ENCODE data around the gene PREX1. TPM values are rescaled to one million over a fixed set of nuclear protein-coding genes. Genes with fewer than 3 reads are reported as not detected.
"Not testable (repeated sequence)": the region's sequence is repeated elsewhere in the genome, so short reads cannot be mapped to it uniquely, and the experiment has no call there.

PREX1 gene
- total RNA-seq, 1 experiment from 2014 or later = 41.4 TPM

DNA sequence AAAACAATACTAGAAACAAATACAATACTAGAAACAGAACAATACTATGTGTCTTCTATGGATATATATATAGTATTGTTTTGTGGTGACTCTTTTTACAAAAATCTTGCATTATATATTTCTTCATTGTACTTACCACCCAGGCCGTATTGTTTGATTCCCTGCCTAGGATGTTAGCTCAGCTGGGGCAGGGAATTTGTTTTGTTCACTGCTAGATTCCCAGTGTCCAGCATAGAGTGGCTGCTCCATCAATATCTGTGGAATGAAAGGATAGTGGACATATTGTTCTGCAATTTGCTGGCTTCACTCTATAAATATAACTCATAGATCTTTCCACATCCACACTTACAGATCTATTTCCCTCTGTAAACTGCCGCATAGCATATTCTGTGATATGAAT is 21.5 kb upstream of the PREX1 start:
- in situ Hi-C loops (cut with HindIII; ENCODE audit: low pct_unique_long_range_greater_than_20kb, low sequenced_read_pairs) = no loop called here
- DNase-seq (ENCODE audit: low read depth) = no peak

DNA sequence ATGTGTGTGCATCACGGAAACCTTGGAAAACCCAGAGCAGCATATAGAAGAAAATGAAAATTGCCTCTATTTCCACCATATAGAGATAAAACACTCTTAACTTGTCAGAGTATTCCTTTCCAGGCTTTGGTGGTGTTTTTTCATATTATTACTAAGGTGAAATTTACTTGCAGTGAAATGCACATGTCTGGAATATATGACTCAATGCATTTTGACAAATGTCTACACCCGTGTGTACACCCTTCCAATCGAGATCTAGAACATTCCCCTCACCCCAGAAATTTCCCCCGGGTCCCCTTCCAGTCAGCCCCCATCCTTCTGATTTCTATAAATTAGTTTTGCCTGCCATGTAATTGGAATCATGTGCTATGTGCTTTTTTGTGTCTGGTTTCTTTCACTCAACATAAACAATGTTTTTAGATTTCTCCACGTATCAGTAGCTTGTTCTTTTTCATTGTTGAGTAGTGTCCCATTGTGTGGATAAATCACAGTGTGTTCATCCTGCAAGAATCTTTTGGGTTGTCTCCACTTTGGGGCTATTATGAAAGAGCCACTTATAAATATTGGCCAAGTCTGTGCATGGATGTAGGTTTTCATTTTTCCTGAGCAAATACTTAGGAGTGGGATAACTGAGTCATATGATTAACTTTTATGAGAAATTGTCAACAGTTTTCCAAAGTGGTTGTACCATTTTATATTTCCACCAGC is 19.9 kb upstream of the PREX1 start:
- no peak for DNase-seq (ENCODE audit: low read depth)
- in situ Hi-C loops (cut with HindIII; ENCODE audit: low pct_unique_long_range_greater_than_20kb, low sequenced_read_pairs) = no loop called here

DNA sequence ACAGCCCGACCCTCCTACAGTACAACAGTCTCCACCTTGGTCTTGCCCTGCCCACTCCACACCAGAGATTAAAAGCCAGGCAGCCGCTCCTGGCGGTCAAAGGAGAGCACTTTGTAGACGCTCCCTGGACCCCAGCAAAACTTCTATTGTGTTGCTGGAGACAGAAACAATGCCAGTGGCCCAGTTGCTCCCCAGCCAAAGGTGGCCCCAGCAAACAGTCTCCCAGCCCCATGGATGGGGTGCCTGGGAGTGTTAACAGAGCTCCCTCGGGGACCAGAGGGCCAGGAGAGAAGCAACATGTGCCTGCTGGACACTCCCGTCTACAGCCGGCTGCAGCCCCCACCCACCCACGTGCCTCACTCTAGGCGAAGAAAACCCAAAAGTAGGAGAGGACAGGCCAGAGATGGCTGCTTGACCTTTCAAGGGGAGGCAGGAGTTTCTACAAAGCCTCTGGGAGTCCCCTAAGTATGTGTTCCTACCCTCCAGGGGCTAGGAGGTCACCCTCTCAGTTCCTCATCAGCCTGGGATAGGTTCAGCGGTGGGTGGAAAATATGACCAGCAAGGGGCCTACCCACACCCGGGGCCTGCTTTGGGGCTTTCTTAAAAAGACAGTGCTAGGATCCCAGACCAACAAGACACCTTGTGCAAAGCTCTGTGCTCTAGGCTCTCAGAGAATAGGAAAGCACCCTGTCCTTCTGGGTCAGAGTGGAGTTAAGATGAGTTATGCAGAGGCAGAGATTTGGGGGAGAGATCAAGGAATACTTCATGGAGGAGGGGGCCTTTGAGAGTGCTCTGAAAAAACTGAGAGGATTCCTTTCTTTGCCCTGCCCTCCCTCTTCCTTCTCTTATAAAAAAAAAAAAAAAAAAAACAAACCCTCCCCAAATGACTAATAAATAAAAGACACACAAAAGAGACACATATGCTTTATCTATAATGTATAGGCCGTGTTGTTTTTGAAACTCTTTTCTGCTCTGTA is 19.0 kb upstream of the PREX1 start:
- in situ Hi-C loops (cut with HindIII; ENCODE audit: low pct_unique_long_range_greater_than_20kb, low sequenced_read_pairs) = no loop called here

DNA sequence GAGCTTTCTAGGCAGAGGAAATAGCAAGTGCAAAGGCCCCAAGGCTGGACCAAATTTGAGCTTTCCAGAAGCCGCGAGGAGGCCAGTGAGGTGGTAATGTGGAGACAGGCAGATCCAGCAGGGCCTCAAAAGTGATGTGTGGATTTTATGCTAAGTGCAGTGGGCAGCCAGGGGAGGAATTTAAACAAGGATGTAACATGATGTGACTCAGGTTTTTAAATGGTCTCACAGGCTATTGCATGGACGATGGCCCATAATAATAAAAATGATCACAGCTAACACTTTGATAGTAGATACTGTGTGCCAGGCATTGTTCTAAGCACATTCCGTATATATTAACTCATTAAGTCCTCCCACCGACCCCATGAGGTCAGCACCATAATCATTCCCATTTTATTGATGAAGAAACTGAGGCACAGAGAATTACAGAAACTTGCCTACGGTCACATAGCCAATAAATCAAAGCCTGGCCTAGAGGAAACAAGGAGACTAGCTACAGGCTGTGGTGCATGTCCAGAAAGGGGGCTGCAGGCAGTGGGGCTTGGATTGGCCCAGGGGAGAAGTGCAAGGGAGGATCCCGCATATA is 18.0 kb upstream of the PREX1 start:
- in situ Hi-C loops (cut with HindIII; ENCODE audit: low pct_unique_long_range_greater_than_20kb, low sequenced_read_pairs) = no loop called here
- peak; percentile 46 for DNase-seq (ENCODE audit: low read depth)

More for the DNA sequence above, 19.0 kb upstream of the PREX1 start:
- peak; percentile 67 for DNase-seq (ENCODE audit: low read depth)

DNA sequence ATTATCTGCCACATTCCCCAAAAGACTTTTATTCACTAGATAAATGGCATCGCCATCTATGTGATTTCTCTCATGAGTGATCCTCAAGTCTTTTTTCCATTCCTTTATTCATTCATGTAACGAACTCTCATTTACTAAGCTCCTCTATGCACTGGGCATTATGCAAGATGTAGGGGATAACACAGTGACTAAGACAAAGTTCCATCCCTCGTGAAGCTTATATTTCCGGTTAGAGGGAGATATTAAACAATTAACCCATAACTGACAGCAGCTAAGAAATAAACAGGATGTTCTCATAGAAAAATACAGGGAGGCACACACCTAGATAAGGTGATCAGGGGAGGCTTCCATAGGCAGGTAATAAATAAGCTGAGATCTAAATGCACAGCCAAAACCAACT is 17.2 kb upstream of the PREX1 start:
- in situ Hi-C loops (cut with HindIII; ENCODE audit: low pct_unique_long_range_greater_than_20kb, low sequenced_read_pairs) = no loop called here

DNA sequence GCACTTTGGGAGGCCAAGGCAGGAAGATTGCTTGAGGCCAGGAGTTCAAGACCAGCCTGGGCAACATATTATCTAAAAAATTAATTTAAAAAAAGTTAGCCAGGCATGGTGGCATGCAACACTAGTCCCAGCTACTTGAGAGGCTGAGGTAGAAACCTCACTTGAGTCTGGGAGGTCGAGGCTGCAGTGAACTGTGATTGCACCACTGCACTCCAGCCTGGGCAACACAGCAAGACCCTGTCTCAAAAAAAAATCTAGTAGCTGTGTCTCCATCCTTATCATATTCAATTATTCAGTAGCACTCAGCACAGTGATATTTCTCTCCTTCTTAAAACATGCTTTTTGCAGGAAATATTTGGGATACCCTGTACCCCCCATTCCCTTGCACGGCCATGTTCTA is 16.1 kb upstream of the PREX1 start:
- DNase-seq (ENCODE audit: low read depth); in situ Hi-C loops (cut with HindIII; ENCODE audit: low pct_unique_long_range_greater_than_20kb, low sequenced_read_pairs): not testable (repeated sequence)

More for the DNA sequence above, 17.2 kb upstream of the PREX1 start:
- DNase-seq (ENCODE audit: low read depth) = peak; percentile 43

DNA sequence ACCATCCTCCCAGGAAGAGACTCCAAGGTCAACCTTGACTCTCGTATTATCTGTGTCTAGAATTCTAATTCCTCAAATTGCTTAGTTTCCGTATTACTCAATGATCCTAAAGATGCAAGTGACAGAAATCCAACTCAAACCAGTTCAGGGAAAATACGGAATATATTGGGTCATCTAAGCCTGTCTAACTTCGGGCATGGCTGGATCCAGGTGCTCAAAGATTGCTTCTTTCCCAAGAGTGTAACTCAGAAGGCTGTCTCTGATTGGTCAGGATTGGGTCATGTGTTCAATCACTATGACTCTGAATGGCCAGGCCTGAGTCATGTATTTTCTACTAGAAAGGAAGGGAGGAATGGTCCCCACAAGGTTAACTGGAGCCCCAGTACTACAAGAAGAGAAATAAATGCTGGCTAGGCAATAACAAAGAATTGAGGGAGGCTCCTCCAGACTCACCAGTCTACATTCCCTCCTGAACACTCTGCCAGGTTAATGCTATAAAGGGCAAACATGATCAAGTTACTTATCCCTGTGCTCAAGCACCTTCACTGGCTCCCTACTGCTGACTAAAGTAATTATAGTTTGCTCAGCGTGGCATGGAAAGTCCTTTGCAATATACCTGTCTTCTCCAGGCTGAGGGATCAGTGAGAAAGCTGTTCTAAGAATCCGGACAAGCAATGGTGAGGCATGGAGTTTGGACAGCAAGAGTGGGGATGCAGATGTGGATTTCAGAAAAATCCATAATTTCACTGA is 15.4 kb upstream of the PREX1 start:
- DNase-seq (ENCODE audit: low read depth) = peak; percentile 45
- in situ Hi-C loops (cut with HindIII; ENCODE audit: low pct_unique_long_range_greater_than_20kb, low sequenced_read_pairs) = no loop called here

DNA sequence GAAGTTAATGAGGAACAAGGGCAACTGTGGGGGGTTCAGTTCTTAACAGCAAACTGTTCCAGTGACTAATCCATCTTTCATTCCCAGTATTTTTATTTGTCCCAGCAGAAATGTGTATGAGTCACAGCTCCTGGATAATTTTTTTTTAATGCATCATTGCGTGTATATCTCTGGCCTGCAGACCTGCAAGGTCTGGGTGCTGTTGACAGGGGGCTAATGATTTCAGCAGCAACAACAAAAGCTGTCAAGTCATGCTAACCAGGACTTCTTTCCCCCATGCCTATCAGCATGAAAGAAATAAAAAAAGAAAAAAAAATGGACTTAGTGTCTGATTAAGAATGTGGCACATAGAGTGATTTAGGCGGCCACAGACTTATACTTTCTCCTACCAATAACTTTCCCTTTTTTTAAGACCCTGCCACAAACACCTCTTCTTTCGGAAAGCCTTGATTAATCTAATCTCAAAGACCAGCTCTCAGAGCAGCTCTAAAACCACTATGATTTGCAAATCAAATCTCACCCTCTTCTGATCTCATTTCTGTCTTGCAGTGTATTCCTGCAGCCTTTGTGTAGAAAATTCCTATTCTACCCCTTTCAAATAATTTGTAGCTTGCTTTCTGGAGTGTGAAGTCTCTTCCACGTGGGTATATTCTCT is 14.2 kb upstream of the PREX1 start:
- DNase-seq (ENCODE audit: low read depth) = peak; percentile 97

DNA sequence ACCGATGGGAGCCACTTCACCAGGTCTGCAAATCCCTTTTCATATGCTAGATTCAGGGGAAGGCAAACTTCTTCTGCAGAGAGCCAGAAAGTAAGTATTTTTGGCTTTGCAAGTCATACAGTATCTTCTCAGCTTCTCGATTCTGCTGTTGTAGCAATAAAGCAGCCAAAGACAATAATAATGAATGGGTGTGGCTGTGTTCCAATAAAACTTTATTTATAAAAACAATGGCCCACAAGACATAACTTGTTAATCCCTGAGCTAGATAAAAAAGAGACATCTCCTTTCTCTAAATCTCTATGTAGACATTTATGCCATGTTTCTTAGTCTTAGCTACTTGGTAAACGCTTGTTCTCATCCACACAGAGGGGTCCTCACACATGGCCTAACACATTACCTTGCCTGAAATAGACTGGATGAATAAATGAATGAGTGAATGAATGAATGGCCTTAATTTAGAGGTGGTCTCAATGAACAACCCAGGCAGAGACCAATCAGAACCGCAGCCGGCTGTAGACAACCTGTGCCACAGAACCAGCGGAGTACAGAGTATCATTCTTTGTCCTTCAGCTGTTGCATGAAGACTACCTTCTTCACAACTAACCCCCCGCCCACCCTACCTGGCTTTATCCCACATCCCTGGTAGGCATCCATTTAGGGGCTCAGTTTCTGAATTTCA is 13.5 kb upstream of the PREX1 start:
- in situ Hi-C loops (cut with HindIII; ENCODE audit: low pct_unique_long_range_greater_than_20kb, low sequenced_read_pairs) = no loop called here
- peak; percentile 54 for DNase-seq (ENCODE audit: low read depth)

More for the DNA sequence above, 14.2 kb upstream of the PREX1 start:
- in situ Hi-C loops (cut with HindIII; ENCODE audit: low pct_unique_long_range_greater_than_20kb, low sequenced_read_pairs) = no loop called here

DNA sequence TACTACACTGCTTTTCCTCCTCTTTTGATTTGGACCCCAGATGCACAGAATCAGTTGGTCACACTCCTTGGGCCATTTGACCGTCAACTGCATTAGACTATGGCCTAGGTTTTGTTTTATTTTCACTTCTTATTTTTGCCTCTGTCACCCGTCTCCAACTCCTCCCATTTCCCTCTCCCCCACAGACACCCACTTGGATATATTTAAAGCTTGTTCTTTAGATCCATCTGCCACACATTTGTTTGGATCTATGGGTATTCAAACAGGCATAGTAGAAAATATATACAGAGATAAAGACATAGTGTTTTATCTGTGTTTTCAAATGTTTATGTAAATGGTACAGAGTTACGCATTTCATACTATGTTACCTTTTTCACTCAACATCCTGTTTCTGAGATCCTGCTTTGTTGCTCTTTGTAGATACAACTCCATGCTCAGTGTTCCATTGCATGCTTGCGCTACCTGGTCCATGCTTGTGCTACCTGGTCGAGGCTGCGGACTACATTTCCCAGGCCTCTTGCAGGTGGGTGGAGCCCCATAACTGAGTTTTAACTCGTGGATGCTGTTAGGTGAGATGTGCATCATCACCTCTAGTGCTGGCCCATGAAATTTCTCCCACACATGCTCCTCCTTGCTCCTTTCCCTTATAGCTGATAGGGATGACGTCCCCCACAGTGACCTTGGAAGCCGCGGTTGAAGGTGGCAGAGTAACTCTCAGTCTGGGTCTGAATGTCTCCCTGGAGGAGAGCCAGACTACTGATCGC is 11.5 kb upstream of the PREX1 start:
- in situ Hi-C loops (cut with HindIII; ENCODE audit: low pct_unique_long_range_greater_than_20kb, low sequenced_read_pairs) = no loop called here
- no peak for DNase-seq (ENCODE audit: low read depth)

DNA sequence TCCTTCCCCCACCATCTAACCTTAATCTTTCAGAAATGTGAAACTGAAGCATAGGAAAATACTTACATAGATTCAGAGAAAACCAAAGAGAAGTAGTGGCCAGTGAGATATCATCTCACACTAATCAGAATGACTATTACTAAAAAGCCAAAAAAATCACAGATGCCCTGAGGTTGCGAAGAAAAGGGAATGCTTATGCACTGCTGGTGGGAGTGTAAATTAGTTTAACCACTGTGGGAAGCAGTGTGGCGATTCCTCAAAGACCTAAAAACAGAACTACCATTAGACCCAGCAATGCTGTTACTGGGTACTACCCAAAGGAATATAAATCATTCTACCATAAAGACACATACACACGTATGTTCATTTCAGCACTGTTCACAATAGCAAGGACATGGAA is 9.2 kb upstream of the PREX1 start:
- in situ Hi-C loops (cut with HindIII; ENCODE audit: low pct_unique_long_range_greater_than_20kb, low sequenced_read_pairs) = no loop called here
- no peak for DNase-seq (ENCODE audit: low read depth)

DNA sequence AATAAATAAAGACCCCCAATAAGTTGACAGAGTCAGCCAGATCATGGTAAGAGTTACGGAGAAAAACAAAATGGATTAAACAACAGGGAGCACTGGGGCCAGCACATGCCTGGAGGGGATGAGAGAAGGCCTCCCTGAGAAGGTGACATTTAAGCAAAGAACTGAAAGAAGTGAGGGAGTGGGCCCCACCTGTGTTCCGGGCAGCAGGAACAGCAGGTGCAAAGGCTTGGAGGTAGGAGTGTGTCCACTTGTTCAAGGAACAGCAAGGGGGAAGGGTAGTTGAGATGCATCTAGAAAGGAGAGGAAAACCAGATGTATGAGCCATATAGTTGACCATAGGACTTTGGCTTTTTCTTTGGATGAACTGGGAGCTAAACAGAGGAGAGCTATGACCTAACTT is 7.6 kb upstream of the PREX1 start:
- in situ Hi-C loops (cut with HindIII; ENCODE audit: low pct_unique_long_range_greater_than_20kb, low sequenced_read_pairs) = no loop called here
- no peak for DNase-seq (ENCODE audit: low read depth)

DNA sequence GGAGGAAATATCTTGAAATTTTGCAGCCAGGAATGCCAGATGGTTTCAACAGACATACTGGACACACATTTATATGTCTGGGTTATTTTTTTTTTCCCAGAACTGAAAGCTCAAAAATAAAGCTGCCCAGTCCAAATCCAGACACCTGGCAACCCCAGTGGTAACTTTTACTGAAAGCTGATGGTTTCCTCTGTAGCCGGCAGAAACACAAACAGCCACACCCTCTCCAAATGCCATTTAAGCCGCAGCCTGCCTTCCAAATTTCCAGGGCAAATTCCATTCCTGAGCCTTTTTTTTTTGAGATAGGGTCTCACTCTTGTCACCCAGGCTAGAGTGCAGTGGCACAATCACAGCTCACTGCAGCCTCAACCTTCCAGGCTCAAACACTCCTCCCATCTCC is 6.5 kb upstream of the PREX1 start:
- in situ Hi-C loops (cut with HindIII; ENCODE audit: low pct_unique_long_range_greater_than_20kb, low sequenced_read_pairs) = no loop called here
- DNase-seq (ENCODE audit: low read depth) = no peak

DNA sequence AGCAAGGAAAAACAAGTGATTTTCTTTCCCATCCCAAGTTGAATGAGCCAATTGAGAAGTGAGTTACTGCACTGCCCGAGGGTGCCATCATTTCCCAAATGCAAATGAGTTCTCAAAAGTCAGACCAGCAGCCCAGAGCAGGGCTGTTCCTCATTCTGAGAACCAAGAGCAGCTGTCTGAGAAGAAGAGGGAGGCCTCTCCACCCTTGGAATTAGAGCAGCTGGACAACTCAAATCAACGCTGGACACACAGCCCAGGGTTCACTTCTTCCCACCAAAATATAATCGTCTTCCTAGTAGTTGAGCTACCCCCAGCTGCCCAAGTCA is 4.6 kb upstream of the PREX1 start:
- DNase-seq (ENCODE audit: low read depth) = no peak
- in situ Hi-C loops (cut with HindIII; ENCODE audit: low pct_unique_long_range_greater_than_20kb, low sequenced_read_pairs) = no loop called here

DNA sequence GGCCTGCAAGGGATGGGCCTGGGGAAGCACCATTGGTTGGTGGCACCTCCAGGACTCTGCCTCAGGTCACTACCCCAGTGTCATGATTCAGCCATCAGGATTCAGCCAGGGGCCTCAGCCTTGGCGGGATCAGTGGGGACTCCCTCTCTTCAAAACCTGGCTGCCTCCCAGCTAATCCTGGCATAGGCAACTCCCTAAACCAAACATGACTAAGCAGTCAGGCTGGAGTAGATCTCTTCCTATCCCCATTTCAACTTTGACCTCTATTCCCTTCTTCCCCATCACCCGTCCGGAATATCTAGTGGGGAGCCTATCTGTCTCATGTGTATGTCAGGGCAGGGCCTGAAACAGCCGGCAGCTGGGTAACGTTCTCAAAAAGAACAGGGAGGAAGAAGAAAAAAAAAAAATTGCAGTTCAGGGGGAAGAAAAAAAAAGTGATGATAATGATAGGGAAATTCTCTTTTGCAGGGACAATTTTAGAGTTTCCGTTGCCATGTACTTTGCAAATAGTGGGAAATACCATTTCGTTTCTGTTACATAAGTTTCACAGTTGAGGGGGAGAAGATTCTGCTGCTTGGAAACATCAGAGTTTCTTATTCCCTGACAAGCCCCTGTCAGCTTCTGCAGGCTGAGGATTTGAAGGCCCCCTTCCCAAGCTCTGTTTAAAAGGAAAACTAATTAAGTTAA is 4.1 kb upstream of the PREX1 start:
- peak; percentile 97 for DNase-seq (ENCODE audit: low read depth)

DNA sequence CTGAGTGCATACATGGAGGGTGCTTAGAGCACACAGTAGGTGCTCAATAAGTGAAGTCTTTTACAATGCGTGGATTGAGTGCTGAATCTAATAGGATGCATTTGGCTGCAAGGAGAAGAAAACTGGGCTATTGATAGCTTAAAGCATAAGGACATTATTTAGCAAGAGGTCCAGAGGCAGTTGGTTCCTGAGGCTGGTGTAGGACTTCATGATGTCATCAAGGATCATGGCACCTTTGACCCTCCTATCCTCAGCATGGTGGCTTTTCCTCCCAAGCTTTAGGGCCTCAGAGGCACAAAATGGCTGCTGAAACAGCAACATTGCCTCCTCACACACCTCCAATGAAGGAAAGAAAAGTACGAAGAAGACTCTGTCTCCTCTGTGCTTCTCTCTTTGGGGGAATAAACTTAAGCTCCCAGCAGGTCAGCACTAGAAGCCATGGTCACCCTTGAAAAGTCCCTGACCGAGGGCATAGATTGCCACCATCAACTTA is 3.1 kb upstream of the PREX1 start:
- no peak for DNase-seq (ENCODE audit: low read depth)
- in situ Hi-C loops (cut with HindIII; ENCODE audit: low pct_unique_long_range_greater_than_20kb, low sequenced_read_pairs) = no loop called here

More for the DNA sequence above, 4.1 kb upstream of the PREX1 start:
- in situ Hi-C loops (cut with HindIII; ENCODE audit: low pct_unique_long_range_greater_than_20kb, low sequenced_read_pairs) = no loop called here
